AG10803 (cell line): ENCODE data around the gene BCAS1.
A peak's percentile ranks its signal among the peaks of the same experiment; 100 is the strongest.

ENCODE experiments used
- DNase-seq: peaks from one replicate; pipeline ENCODE4 v3.0.0; 2010; ENCODE audit warnings: low read depth
- H3K4me3 ChIP-seq: 2 replicates; pipeline ENCODE4 v1.5.1; 2011; ENCODE audit warnings: mild to moderate bottlenecking, low read length, control low read depth
- TF ChIP-seq, protein P1 (sequence below): conservative IDR thresholded peaks from 2 replicates; pipeline ENCODE4 v1.5.1; 2011; ENCODE audit warnings: mild to moderate bottlenecking, low read length, control low read depth, inconsistent platforms

Gene BCAS1

DNA sequence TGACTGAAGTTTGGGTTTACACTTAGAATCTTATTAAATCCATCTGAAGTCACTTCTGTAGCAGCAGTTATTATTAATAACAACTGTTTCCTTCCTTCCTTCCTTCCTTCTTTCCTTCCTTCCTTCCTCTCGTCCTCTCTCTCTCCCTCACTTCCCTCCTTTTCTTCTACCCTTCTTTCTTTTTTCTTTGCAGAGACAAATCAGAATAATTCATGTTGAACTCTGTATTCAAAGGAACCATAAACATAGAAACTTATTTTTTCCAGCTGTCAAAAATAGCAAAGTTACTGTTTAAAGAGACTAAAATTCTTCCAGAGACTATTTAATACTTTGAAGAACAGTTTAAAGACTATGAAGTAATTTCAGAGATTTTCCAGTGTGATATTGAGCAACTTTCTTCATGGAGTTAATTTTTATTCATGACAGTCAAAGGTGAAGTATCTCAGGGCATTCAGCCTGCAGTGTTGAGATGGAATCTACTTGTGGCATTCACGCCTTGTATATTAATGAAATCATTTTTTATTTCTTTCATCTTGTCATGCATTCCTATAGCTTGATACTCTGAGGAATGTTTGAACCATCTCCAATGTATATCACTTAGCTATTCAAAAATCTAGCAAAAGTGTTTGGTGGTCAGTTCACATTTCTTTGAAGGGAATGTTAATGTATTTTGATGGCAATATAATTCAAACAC, 109.7 kb downstream of the BCAS1 start:
- peak; percentile 70 for DNase-seq
- TF ChIP-seq, protein P1, sequence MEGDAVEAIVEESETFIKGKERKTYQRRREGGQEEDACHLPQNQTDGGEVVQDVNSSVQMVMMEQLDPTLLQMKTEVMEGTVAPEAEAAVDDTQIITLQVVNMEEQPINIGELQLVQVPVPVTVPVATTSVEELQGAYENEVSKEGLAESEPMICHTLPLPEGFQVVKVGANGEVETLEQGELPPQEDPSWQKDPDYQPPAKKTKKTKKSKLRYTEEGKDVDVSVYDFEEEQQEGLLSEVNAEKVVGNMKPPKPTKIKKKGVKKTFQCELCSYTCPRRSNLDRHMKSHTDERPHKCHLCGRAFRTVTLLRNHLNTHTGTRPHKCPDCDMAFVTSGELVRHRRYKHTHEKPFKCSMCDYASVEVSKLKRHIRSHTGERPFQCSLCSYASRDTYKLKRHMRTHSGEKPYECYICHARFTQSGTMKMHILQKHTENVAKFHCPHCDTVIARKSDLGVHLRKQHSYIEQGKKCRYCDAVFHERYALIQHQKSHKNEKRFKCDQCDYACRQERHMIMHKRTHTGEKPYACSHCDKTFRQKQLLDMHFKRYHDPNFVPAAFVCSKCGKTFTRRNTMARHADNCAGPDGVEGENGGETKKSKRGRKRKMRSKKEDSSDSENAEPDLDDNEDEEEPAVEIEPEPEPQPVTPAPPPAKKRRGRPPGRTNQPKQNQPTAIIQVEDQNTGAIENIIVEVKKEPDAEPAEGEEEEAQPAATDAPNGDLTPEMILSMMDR = no peak
- H3K4me3 ChIP-seq = no peak overlapping the region

DNA sequence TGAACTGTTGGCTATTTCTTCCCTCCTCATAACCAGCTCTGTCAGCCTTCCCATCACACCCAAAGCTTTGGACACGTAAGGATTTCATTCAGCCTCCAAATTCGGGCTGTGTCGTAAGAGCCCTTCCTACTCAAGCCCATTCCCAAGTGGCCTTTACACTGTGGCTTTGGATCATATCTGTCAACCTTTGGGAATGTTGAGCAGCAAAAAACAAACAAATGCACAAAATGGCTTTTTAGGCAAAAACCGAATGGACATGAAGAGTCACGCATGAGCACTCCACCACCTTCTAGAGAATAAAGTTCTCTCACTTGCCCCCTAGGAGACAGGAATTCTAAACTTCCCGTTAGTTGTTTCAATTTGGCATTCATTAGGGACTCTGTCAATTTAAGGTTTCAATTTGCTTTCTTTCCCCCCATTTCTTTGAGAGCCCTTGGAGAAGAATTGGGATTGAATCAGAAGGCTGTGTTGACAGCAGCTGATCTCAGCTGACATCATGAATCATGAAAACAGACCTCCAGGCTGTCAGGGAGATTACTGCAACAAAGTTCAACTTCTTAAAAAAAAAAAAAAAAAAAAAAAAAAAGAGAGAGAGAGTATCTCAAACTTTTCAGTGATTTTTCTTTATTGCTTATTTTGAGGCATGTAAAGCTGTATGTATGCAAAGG, 110.3 kb downstream of the BCAS1 start:
- no peak overlapping the region; the same call in 1 of the 2 replicates for H3K4me3 ChIP-seq
- TF ChIP-seq, protein P1 = 0 out of 2 replicates have a peak, but pooled peaks have one; percentile 9
- DNase-seq = peak; percentile 88

DNA sequence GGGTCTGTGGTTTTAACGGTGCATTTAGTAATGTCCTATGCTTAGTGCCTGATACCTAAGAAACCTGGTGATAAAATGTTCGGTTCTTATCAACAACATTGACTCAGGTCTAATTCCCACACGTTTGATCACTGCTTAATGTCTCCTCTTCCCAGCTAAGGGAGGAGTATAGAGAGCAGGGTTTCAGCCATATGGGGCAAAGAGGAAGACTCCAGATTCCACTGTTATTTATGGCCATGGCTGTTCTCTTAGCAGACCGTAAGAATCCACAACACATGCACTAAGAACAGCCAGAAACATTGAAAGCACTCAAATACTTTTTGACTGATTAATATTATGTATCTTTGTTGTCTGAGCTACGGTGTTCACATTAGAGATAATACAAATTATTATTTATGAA, 112.1 kb downstream of the BCAS1 start:
- no peak for DNase-seq
- TF ChIP-seq, protein P1 = no peak
- H3K4me3 ChIP-seq = no peak overlapping the region

DNA sequence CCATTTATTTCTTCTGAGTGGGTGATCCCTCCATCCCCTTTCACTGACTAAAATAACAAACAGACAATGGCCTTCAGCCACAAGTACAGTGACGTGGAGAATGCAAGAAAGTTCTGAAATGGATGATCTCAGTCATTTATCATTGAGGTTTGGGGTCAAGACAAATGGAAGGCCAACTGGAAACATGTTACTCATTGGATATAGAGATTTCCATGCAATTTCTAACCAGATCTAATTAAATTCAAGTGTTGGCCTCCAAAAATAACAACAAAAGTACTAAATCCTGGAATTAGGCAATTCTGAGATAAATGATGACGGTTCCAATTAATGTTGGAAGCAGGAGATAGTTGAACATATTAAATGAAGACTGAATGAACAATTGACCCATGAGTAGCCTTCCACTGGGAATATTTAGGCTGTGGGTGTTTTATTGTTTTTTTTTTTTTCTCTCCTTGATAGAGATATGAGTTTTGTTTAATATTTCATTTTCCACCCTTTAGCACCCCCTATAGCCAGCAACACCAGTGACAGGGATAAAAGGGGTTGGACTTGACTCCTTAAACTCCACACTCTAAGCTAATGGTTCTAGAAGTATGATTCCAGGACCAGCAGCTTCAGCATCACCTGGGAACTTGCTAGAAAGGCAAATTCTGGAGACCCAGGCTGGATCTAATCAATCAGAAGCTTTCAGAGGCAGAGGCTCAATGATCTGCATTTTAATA, 112.8 kb downstream of the BCAS1 start:
- no peak overlapping the region for H3K4me3 ChIP-seq
- TF ChIP-seq, protein P1 = peak; percentile 40
- DNase-seq = peak; percentile 80

DNA sequence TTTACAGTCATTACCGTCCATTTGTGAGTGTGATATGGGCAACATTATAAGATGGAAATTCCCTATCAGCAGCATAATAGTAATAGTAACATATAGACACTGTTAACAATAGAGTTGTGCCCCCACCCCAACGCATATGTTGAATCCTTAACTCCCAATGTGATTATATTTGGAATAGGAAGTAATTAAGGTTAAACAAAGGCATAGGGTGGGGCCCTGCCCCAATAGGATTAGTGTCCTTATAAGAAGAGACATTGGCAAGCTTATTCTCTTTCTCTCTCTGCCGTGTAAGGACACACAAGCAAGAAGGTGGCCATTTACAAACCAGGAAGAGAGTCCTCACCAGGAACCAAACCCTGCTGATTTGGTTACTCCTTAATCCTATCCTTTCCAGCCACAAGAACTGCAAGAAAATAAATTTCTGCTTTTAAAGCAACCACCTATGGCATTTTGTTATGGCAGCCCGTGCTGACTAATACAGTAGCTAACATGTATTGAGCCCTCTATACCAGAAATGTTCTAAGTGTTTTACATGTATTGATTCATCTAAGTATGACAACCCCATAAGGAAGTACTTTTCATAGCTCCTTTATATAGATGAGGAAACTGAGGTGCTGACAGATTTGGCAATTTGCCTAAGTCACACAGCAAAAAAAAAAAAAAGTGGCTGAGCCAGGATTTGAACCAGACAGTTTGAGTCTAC, 114.2 kb downstream of the BCAS1 start:
- no peak for DNase-seq
- TF ChIP-seq, protein P1 = no peak
- H3K4me3 ChIP-seq = no peak overlapping the region

DNA sequence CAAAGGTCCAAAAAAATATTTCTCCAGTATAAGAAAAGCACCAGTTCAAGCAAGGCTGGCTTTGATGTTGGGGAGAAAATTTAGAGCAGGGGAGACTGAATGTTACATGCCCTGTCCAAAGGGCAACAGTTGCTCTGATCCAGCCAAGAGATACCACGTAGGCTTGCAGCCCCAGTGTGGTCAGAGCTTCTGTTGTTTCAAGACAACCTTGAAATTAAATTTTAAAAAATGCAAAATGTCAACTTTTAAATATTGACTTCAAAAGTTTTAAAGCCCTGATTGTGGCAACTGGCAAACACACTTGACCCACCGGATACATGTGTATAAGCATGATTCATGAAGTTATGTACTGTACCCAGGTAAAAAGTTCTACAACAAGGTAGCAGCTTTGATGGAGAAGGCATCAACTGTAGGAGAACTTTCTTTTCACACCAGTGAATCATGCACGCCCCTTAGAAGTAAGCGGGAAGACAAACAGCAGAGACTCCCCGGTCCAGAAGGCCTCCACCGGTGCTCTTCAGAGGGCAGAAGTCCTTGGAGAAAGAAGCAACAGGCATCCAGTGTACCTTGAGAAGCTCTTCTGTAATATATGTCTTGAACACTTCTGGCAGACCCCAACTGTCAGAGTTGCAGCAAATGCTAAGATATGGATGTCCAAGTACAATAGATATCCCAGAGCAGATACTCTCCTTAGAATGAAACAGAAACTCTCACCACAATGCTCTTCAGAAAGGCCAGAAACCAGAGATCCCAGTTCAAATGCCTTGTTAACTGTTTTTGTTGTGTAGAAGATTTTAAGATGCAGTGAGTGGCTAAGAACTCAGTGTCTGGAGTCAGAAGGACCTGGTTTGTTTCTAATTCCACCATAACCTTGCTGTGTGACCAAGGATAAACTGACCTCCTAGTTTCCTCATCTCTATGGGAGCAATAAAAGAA, 115.4 kb downstream of the BCAS1 start:
- TF ChIP-seq, protein P1 = no peak
- DNase-seq = no peak
- H3K4me3 ChIP-seq = no peak overlapping the region
